DMS114 treated with DMSO at 0.1 percent for 48 hours (cell line): ENCODE measurements around the gene USP51.
A peak's percentile ranks its signal among the peaks of the same experiment; 100 is the strongest.
"Not testable (repeated sequence)": the region's sequence is repeated elsewhere in the genome, so short reads cannot be mapped to it uniquely, and the experiment has no call there.

Experiments
- DNase-seq: peaks from one replicate; lab custom pipeline; 2025; ENCODE audit not compliant: unreplicated experiment; lab: John Stamatoyannopoulos, UW

The USP51 gene

GRCh38 chrX:55465791-55466190 is 23.9 kb downstream of the USP51 start:
- not testable (repeated sequence) for DNase-seq

GRCh38 chrX:55465108-55465507 is 24.5 kb downstream of the USP51 start:
- not testable (repeated sequence) for DNase-seq

GRCh38 chrX:55464050-55464449 is 25.6 kb downstream of the USP51 start:
- DNase-seq: not testable (repeated sequence)

GRCh38 chrX:55459926-55460325 is 29.7 kb downstream of the USP51 start:
- not testable (repeated sequence) for DNase-seq

GRCh38 chrX:55459426-55459825 is 30.2 kb downstream of the USP51 start:
- DNase-seq: not testable (repeated sequence)

GRCh38 chrX:55455708-55456107 is 33.9 kb downstream of the USP51 start:
- DNase-seq: not testable (repeated sequence)

GRCh38 chrX:55452833-55453124 is 36.9 kb downstream of the USP51 start:
- DNase-seq: no peak

GRCh38 chrX:55451990-55452832 is 37.4 kb downstream of the USP51 start, which contains the start of gene MAGEH1:
Gene MAGEH1 (plus strand): TSS chrX:55452127. CDS start chrX:55452375, 248 bp downstream.
- DNase-seq: peak; percentile 82

GRCh38 chrX:55451626-55451989 is 38.0 kb downstream of the USP51 start:
- DNase-seq: no peak

GRCh38 chrX:55451141-55451540 is 38.5 kb downstream of the USP51 start:
- DNase-seq: no peak

GRCh38 chrX:55450259-55450658 is 39.4 kb downstream of the USP51 start:
- DNase-seq: peak; percentile 4

- not testable (repeated sequence) for DNase-seq
Observed at GRCh38 chrX:55443468-55443867, 46.2 kb downstream of the USP51 start.
